GM18517 (cell line): Measurements from ENCODE around the gene KLF12.

ENCODE experiments used
- ATAC-seq: cut with Tn5 transposase; IDR thresholded peaks from one replicate; pipeline ENCODE4 v1.9.1; 2021; ENCODE audit warnings: mild to moderate bottlenecking, moderate library complexity; ENCODE audit not compliant: unreplicated experiment

KLF12 gene

DNA sequence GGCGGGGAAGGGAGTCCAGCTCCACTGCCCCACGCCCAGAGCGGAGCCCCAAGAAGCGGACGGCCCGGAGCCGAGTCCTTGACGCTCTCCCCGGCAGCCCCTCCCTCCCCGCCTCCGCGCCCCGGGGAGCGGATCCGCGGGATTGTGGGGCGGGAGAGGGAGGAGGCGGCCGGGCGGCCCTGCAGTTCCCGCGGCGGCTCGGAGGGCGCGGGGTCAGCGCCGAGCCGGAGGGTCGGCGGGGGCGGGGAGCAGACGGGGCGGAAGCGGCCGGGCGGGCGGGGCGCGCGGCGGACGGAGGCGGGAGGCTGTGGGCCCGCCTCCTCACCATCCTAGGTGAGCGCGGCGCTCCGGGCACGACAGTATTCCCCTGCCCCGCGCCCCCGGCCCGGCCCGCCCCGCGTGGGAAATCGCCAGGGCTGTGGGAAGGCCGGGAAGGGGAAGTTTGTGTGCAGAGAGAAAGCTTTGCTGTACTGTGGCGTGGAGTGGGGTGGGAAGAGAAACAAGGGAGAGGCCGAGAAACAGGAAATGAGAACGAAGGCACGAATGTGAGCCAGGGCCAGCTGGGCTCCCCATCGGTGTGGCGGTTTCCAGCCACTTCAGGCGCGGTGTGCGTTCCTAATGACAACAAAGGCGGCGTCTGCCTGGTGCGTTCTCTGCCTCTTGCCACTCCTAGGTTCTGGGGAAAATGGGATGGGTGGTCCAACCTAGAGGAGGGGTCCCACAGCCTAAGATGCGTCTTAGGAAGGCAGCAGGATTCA lies 1.3 kb upstream of the KLF12 start:
- ATAC-seq = peak; percentile 47

DNA sequence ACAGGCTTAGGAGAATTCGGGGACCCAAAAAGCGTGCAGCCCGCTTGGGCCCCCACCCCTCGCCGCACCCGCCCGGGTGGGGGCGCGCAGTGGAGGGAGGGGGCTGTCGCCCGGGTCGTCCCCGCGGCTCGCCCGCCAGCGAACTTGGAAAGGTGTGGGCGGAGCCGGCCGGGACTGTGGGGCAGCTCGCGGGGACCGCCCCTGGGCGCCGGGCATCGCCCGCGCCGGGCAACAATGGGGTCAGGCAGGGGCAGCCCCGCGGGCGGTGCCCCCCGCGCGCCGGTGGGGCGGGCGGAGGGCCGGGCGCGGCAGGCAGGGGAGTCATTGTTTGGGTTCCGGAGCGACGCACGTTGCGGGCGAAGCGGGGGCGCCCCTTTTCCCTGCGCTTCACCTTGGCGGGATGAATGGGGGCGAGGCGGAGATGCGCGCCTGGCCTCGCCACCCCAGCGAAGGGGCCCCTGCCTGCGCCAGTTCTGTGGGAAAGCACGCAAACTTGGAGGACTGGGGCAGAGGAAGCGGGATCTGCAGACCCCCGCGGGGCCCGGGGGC lies 647 bp upstream of the KLF12 start:
- peak; percentile 29 for ATAC-seq

GRCh38 chr13:74133657-74134201 lies 475 bp downstream of the KLF12 start:
- peak; percentile 51 for ATAC-seq

DNA sequence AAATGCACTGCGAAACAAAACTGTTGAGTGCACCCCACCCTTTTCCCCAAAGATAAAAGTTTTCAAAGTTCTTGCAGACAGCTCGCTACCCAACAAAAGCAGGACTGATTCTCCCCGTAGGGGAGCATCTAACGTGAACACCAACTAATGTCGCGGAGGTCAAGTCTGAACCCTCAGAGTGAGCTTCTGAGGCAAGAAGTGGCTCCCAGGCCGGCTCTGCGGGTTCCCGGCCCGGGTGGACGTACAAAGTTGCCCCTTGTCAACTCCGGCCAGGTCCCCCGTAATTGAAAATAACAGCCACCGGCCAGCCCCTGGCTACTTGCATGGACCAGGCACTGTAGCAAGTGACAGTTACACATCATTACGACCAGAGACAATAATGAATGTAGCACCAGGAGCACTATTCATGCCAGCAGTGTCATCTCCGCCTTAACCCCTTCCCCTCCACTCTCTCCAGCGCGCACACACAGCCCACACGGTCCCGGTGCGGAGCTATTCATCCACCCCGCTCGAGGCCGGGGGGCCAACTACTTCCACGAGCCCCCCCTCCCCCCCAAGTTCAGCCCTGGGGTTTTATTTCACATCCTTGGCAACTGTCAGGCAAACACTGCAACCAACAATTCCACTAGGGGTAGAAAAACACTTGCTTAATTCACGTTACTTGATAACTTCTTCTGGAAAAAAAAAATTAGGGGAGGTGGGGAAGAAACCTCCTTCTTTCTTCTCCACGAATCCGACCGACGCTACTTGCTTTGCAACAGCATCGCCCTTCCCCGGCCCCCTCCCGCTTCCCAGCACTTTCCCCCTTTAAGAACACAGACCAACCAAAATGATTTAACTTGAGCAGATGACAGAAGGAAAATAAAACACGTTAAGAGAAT lies 1.2 kb downstream of the KLF12 start:
- no peak for ATAC-seq

DNA sequence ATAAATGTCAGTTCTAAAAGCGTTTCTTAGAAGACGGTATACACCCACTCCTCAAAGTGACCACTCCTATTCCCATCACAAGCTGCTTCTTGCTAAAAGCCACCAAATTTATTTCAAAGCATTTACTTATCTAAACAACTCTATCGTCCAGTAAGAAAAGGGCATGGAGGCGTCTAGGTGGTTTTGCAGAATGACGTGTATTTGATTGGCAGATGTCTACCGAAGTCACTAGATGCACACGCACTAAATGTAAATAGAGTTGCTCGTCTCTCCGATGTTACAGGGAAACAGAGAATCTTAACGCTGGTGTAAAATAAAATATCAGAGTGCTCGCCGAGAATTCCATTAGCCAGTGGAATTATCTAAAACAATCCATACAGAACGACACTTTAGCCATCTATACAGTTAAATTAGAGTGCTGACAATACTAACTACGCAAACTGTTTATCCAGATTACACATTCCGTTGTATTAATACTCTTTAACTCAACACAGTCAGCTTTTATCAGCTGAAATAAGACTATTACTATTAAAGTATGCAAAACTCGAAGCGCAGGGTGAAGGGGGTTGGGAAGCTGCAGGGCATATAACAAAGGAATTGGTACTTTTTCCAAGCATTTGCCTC lies 1.9 kb downstream of the KLF12 start:
- no peak for ATAC-seq

GRCh38 chr13:74131227-74131626 lies 3.0 kb downstream of the KLF12 start:
- ATAC-seq = no peak

DNA sequence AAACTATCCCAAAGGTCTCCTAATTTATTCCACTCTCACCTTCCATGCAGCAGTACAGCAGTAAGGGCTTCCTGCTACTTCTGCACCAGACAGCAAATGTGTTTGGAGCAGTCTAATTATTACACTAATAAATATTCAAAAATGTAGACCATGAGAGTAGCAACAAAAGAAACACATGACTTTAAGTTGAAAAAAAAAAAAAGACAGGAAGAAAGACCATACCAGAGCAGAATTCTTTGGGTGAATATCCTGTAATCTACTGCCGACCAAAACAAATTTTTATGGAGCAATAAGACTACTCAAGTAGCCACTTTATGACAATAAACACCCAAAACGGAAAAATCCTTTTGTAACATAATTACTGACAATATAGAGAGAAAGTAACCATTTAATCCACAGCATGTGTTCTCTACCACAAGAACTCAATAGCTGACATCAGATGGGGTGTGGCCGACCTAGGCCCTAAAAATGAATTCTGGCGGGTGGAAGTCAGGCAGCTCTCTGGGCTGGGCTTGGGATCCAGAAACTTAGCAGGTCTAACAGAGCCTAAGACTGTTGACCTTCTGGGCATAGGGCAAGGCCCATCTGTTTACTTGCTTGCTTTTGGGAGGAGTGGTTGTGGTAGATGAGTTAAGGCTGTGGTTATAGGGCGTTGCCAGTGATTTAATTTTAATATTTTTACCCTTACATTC lies 4.6 kb downstream of the KLF12 start:
- ATAC-seq = no peak

DNA sequence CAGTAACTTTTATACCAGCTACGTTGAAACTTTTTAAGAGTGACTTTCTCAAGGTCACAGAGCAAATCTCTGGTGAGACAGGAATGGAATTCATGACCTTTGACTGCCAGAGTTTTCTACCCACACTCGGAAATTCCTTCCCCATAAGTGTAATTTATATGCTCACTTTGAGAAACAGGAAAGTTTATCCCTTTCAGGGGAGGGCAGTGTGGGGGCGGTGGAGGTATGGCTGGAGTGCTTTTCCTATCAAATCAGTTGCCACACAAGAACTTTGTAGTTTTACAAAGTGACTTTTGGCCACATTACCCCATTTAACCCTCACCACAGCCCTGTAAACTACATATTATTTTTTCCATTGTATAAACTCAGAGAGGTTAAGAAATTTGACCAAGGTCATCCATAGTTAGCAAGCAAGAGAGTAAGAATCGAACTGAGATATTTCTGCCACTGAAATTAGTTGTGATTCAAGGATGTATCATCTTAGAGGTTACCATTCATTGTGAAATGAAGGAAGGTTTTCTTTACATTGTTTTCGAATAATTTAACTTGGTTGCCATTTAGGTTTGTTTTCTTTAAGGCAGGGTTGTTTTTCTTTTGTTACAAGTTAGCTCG lies 5.9 kb downstream of the KLF12 start:
- ATAC-seq = no peak

DNA sequence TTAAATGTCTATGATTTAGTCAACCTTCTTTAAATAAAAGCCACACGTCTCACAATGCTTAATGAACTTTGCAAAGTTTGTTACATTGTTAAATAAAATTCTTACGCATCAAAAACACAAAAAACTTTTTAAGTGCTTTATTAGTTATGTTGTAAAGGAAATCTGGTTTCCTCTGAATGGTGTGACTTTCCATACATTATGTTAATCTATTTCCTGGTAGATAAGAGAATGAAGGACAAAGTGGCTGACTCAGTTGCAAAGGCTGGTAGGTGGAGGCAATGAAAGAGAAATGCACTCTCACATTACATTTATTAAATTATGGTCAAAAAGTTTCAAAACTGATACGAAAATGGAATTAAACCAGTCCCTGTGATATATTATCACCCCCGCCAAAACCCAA lies 15.9 kb downstream of the KLF12 start:
- no peak for ATAC-seq

- no peak for ATAC-seq
Observed at GRCh38 chr13:74117207-74117705, 16.9 kb downstream of the KLF12 start.

GRCh38 chr13:74115133-74115532 lies 19.1 kb downstream of the KLF12 start:
- ATAC-seq = no peak

GRCh38 chr13:74114641-74115040 lies 19.6 kb downstream of the KLF12 start:
- no peak for ATAC-seq

GRCh38 chr13:74114202-74114601 lies 20.0 kb downstream of the KLF12 start:
- no peak for ATAC-seq

GRCh38 chr13:74111901-74112824 lies 22.0 kb downstream of the KLF12 start:
- ATAC-seq = no peak

DNA sequence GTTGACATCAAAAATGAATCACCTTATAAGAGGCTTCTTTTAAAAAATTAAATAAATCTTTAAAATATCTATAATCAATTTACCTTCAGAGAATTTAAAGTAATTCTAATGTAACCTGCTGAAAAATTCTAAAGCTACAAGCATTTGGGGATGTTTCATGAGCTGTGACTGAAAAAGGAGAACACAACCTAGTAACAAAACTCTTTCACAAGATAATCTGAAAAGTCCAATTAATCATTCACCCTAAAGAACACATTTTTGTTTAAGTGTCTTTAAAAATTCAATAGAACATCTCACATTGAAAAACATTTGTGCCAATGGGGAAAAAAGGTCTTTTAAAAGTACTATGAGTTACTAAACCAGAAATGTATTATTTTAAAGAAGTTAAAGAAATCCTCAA lies 22.8 kb downstream of the KLF12 start:
- ATAC-seq = no peak

DNA sequence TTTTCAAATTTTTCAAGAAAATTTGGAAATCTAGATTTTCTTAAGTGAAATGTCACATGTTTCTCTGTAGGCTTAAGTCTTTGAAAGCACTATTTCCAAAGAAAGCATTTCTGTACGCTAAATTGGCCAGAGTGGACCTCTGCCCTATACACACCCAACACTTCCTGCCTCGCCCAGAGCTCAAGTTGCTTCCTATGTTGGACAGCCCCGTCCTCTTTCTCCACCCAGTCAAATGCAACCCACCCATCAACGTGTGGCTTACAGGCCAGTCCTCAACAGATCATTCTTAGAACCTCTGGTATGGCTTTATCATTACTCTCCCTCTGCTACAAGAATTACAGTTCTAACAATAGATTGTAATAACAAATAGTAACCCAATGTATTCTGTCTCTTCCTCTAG lies 24.2 kb downstream of the KLF12 start:
- no peak for ATAC-seq

DNA sequence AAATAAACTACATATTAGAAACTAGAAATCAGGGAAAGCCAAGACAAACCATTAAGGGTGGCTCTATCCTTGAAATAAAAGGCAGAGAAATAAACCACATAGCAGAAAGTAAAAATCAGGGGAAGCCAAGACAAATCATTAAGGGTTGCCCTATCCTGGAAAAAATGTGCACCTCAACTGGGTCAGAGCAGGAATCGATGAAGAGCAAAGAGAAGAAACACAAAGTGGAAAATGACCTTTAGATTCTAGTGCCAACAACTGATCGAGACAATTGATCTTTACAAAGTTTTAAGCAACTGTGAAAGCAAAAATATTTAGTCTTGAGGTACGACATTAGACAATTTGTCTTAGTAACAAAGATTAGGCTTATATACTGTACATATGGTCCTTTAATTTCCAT lies 26.6 kb downstream of the KLF12 start:
- ATAC-seq = no peak

DNA sequence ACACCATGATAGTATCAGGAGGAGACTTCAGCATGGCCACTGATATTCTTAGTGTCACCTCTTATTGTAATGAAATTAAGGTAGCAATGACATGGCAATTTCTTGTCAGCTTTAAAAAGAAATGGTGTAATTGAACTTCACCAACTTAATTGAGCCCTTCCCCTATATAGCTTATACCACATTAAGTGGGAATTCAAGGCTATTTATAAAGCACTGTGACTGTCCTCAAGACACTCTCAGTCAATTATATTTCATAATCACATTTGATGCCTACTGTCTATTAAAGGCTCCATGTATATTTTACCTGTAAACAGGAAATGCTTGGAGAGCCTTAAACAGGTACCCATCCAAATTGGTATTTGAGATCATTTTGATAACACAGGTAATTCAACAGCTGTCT lies 28.3 kb downstream of the KLF12 start:
- ATAC-seq = no peak
